ENCODE data around the gene IL4R. TPM values are rescaled to one million over a fixed set of nuclear protein-coding genes. Genes with fewer than 3 reads are reported as not detected.
"Not testable (repeated sequence)": the region's sequence is repeated elsewhere in the genome, so short reads cannot be mapped to it uniquely, and the experiment has no call there.

IL4R gene
- total RNA-seq, 2 donors from 2014 or later: 163 to 216 TPM

GRCh38 chr16:27405546-27406451 lies 92.0 kb downstream of the IL4R start:
- peak overlapping the region; percentile 99 for H3K4me3 Mint-ChIP-seq
- H3K27me3 Mint-ChIP-seq: no peaks in the 10 kb centered on the region
- peak overlapping the region; percentile 100 for H3K27ac Mint-ChIP-seq
- ATAC-seq (replicated peaks): peak; percentile 23
- no peaks in the 10 kb centered on the region for H3K9me3 Mint-ChIP-seq
- H3K36me3 Mint-ChIP-seq (ENCODE audit: low read depth): peaks cover 89% of the 10 kb centered on the region
- H3K4me1 Mint-ChIP-seq: peaks cover 45% of the 10 kb centered on the region

GRCh38 chr16:27406511-27407128 lies 92.8 kb downstream of the IL4R start:
- H3K27me3 Mint-ChIP-seq: no peaks in the 10 kb centered on the region
- peak overlapping the region; percentile 100 for H3K27ac Mint-ChIP-seq
- no peaks in the 10 kb centered on the region for H3K9me3 Mint-ChIP-seq
- peaks cover 97% of the 10 kb centered on the region for H3K36me3 Mint-ChIP-seq (ENCODE audit: low read depth)
- ATAC-seq (replicated peaks): peak; percentile 28
- peak overlapping the region; percentile 99 for H3K4me3 Mint-ChIP-seq
- peaks cover 40% of the 10 kb centered on the region for H3K4me1 Mint-ChIP-seq

GRCh38 chr16:27407133-27407532 lies 93.4 kb downstream of the IL4R start:
- peaks cover 100% of the 10 kb centered on the region for H3K36me3 Mint-ChIP-seq (ENCODE audit: low read depth)
- H3K27ac Mint-ChIP-seq: peak overlapping the region; percentile 100
- H3K4me3 Mint-ChIP-seq: peak overlapping the region; percentile 99
- H3K4me1 Mint-ChIP-seq: peaks cover 39% of the 10 kb centered on the region
- peak; percentile 15 for ATAC-seq (replicated peaks)
- no peaks in the 10 kb centered on the region for H3K27me3 Mint-ChIP-seq
- H3K9me3 Mint-ChIP-seq: no peaks in the 10 kb centered on the region

GRCh38 chr16:27408012-27408601 lies 94.3 kb downstream of the IL4R start:
- Mint-ChIP-seq H3K9me3 (peaks cover under 1% of the 10 kb centered on the region), H3K27ac (peak overlapping the region; percentile 100), H3K4me1 (peaks cover 48% of the 10 kb centered on the region), H3K4me3 (peak overlapping the region; percentile 99), H3K36me3 (ENCODE audit: low read depth) (peaks cover 100% of the 10 kb centered on the region), H3K27me3 (no peaks in the 10 kb centered on the region)
- peak; percentile 65 for ATAC-seq (replicated peaks)

- H3K27me3 Mint-ChIP-seq: no peaks in the 10 kb centered on the region
- peak; percentile 16 for ATAC-seq (replicated peaks)
- peaks cover 4% of the 10 kb centered on the region for H3K9me3 Mint-ChIP-seq
- H3K4me1 Mint-ChIP-seq: peaks cover 53% of the 10 kb centered on the region
- H3K36me3 Mint-ChIP-seq (ENCODE audit: low read depth): peaks cover 100% of the 10 kb centered on the region
- peak overlapping the region; percentile 100 for H3K27ac Mint-ChIP-seq
- peak overlapping the region; percentile 99 for H3K4me3 Mint-ChIP-seq
Measured at GRCh38 chr16:27408602-27409031, 94.8 kb downstream of the IL4R start.

GRCh38 chr16:27409958-27410357 lies 96.2 kb downstream of the IL4R start:
- ATAC-seq (replicated peaks); H3K9me3 Mint-ChIP-seq; H3K27me3 Mint-ChIP-seq: not testable (repeated sequence)
- H3K4me3 Mint-ChIP-seq: peak overlapping the region; percentile 99
- H3K4me1 Mint-ChIP-seq: peaks cover 59% of the 10 kb centered on the region
- H3K27ac Mint-ChIP-seq: peak overlapping the region; percentile 100
- peaks cover 100% of the 10 kb centered on the region for H3K36me3 Mint-ChIP-seq (ENCODE audit: low read depth)

GRCh38 chr16:27410761-27411160 lies 97.0 kb downstream of the IL4R start:
- peak overlapping the region; percentile 99 for H3K4me3 Mint-ChIP-seq
- H3K27me3 Mint-ChIP-seq: no peaks in the 10 kb centered on the region
- ATAC-seq (replicated peaks): no peak
- H3K9me3 Mint-ChIP-seq: peaks cover 4% of the 10 kb centered on the region
- H3K4me1 Mint-ChIP-seq: peaks cover 59% of the 10 kb centered on the region
- peak overlapping the region; percentile 70 for H3K27ac Mint-ChIP-seq
- peaks cover 100% of the 10 kb centered on the region for H3K36me3 Mint-ChIP-seq (ENCODE audit: low read depth)

- H3K36me3 Mint-ChIP-seq (ENCODE audit: low read depth): peaks cover 95% of the 10 kb centered on the region
- peaks cover 35% of the 10 kb centered on the region for H3K4me1 Mint-ChIP-seq
- H3K27me3 Mint-ChIP-seq: no peaks in the 10 kb centered on the region
- H3K4me3 Mint-ChIP-seq: peak overlapping the region; percentile 99
- no peak overlapping the region for H3K27ac Mint-ChIP-seq
- ATAC-seq (replicated peaks): no peak
- peaks cover 4% of the 10 kb centered on the region for H3K9me3 Mint-ChIP-seq
Measured at GRCh38 chr16:27413956-27414355, 100.2 kb downstream of the IL4R start.

Other genes with a start within 250 kb of the IL4R start
- gene C16orf82, start 247.0 kb upstream of the IL4R start, total RNA-seq: not detected
- gene KDM8, start 110.4 kb upstream of the IL4R start, total RNA-seq: 1 to 10 TPM; 7.7 to 9.1 TPM
- gene NSMCE1, start 45.2 kb upstream of the IL4R start, total RNA-seq: 10 to 100 TPM; 59.6 to 99.8 TPM
- 10 to 100 TPM; 41.8 to 53.6 TPM for gene IL21R, start 88.2 kb downstream of the IL4R start, total RNA-seq
- 10 to 100 TPM; 56.1 to 60.4 TPM for gene GTF3C1, start 235.9 kb downstream of the IL4R start, total RNA-seq
- 10 to 100 TPM; 12.9 to 14.3 TPM for gene KATNIP, start 236.2 kb downstream of the IL4R start, total RNA-seq